HepG2 (cell line): ENCODE data around the gene RPL36AL. TPM values are rescaled to one million over a fixed set of nuclear protein-coding genes. Genes with fewer than 3 reads are reported as not detected.
A peak's percentile ranks its signal among the peaks of the same experiment; 100 is the strongest.

ENCODE experiments used
- ASH2L ChIP-seq: fragments of 300-600, 200-600 bp; sonication (generic); IDR thresholded peaks from 2 replicates; pipeline ENCODE4 v1.7.0; 2017; ENCODE audit warnings: low read depth, mild to moderate bottlenecking, moderate library complexity, mixed read lengths, low read length; ENCODE audit not compliant: insufficient read length
- DMAP1 ChIP-seq: IDR thresholded peaks from 2 replicates; pipeline ENCODE4 v1.6.1; 2016
- FOXC1 ChIP-seq: sonication (generic); formaldehyde crosslinking; IDR thresholded peaks from 2 replicates; pipeline ENCODE4 v1.8.0; 2022; ENCODE audit warnings: mild to moderate bottlenecking, missing genetic modification reagents, borderline replicate concordance
- HMG20B ChIP-seq: conservative IDR thresholded peaks from 2 replicates; pipeline ENCODE4 v1.6.1; 2016; ENCODE audit warnings: missing genetic modification reagents, missing compliant biosample characterization
- HNF1B ChIP-seq: sonication (generic); formaldehyde crosslinking; IDR thresholded peaks from 2 replicates; pipeline ENCODE4 v1.5.1; 2020; ENCODE audit warnings: mild to moderate bottlenecking, moderate library complexity, missing genetic modification reagents
- KLF13 ChIP-seq: sonication (generic); formaldehyde crosslinking; IDR thresholded peaks from 2 replicates; pipeline ENCODE4 v1.4.0; 2020; ENCODE audit warnings: mild to moderate bottlenecking, missing genetic modification reagents
- KLF15 ChIP-seq: sonication (generic); formaldehyde crosslinking; IDR thresholded peaks from 2 replicates; pipeline ENCODE4 v1.8.1; 2023; ENCODE audit warnings: borderline replicate concordance, mild to moderate bottlenecking, inconsistent platforms, missing genetic modification reagents, mixed read lengths
- NR2F1 ChIP-seq, 2 experiments: fragments of 450-650 bp in 1 of 2; formaldehyde crosslinking in 1 of 2; IDR thresholded peaks; 2 replicates each; pipeline versions ENCODE4 v1.5.0 to v1.6.1; 2016 to 2020; ENCODE audit warnings: mild to moderate bottlenecking in 1 of 2, missing compliant biosample characterization in 1 of 2, missing genetic modification reagents in 1 of 2, moderate library complexity in 1 of 2
- PLSCR1 ChIP-seq: sonication (generic); formaldehyde crosslinking; IDR thresholded peaks from 2 replicates; pipeline ENCODE4 v1.5.0; 2020; ENCODE audit warnings: missing genetic modification reagents, mild to moderate bottlenecking, borderline replicate concordance
- RAD51 ChIP-seq: fragments of 450-650 bp; IDR thresholded peaks from 2 replicates; pipeline ENCODE4 v1.6.1; 2016; ENCODE audit warnings: borderline replicate concordance
- RFX3 ChIP-seq: IDR thresholded peaks from 2 replicates; pipeline ENCODE4 v1.6.1; 2016; ENCODE audit warnings: missing biosample characterization, missing genetic modification reagents
- TBX3 ChIP-seq: fragments of 450-650 bp; IDR thresholded peaks from 2 replicates; pipeline ENCODE4 v1.6.1; 2017; ENCODE audit warnings: antibody characterized with exemption, mild to moderate bottlenecking, inconsistent platforms, borderline replicate concordance
- ZNF816 ChIP-seq: sonication (generic); formaldehyde crosslinking; IDR thresholded peaks from 2 replicates; pipeline ENCODE4 v1.8.0; 2022; ENCODE audit warnings: missing genetic modification reagents, mild to moderate bottlenecking, borderline replicate concordance
- polyA plus RNA-seq, 8 experiments: library from polyadenylated mRNA; depleted of rRNA in 3 of 8; stranded (reverse) in 7 of 8; unstranded in 1 of 8; fragments of >200 nt; fragmentation: Illumina TruSeq in 4 of 8; extraction: Trizol in 4 of 8; gene quantifications; 2 replicates each; pipeline versions ENCODE4 v1.2.1 to v1.2.3, GENCODE V29; 2011 to 2016; ENCODE audit warnings: low read depth in 4 of 8, missing spikeins in 1 of 8, mixed read lengths in 1 of 8; ENCODE audit not compliant: insufficient read depth in 1 of 8
- total RNA-seq, 5 experiments: library from RNA; depleted of rRNA; stranded (reverse); fragments of >200 nt; fragmentation: Illumina TruSeq; extraction: Trizol; gene quantifications; 2 replicates each; pipeline ENCODE4 v1.2.3, GENCODE V29; 2016; ENCODE audit warnings: low read depth in 1 of 5
- TF ChIP-seq, protein P1 (sequence below): sonication (generic); formaldehyde crosslinking; IDR thresholded peaks from 2 replicates; pipeline ENCODE4 v1.8.0; 2022; ENCODE audit warnings: missing genetic modification reagents, low read depth, mild to moderate bottlenecking, borderline replicate concordance
- TF ChIP-seq, protein P2 (sequence below): sonication (generic); formaldehyde crosslinking; IDR thresholded peaks from 2 replicates; pipeline ENCODE4 v1.5.0; 2020; ENCODE audit warnings: mild to moderate bottlenecking, missing genetic modification reagents
- TF ChIP-seq, protein P3 (sequence below): IDR thresholded peaks from 2 replicates; pipeline ENCODE4 v1.6.1; 2016; ENCODE audit warnings: low read depth, missing genetic modification reagents, missing compliant biosample characterization
- TF ChIP-seq, protein P4 (sequence below): sonication (generic); formaldehyde crosslinking; IDR thresholded peaks from 2 replicates; pipeline ENCODE4 v1.4.0; 2020; ENCODE audit warnings: mild to moderate bottlenecking, missing genetic modification reagents

RPL36AL gene
- total and polyA plus RNA-seq, 2 of the 13 experiments (the other 11 are each of a cell fraction or from before 2014, with no cell fraction given) = 90.0 to 294 TPM

DNA sequence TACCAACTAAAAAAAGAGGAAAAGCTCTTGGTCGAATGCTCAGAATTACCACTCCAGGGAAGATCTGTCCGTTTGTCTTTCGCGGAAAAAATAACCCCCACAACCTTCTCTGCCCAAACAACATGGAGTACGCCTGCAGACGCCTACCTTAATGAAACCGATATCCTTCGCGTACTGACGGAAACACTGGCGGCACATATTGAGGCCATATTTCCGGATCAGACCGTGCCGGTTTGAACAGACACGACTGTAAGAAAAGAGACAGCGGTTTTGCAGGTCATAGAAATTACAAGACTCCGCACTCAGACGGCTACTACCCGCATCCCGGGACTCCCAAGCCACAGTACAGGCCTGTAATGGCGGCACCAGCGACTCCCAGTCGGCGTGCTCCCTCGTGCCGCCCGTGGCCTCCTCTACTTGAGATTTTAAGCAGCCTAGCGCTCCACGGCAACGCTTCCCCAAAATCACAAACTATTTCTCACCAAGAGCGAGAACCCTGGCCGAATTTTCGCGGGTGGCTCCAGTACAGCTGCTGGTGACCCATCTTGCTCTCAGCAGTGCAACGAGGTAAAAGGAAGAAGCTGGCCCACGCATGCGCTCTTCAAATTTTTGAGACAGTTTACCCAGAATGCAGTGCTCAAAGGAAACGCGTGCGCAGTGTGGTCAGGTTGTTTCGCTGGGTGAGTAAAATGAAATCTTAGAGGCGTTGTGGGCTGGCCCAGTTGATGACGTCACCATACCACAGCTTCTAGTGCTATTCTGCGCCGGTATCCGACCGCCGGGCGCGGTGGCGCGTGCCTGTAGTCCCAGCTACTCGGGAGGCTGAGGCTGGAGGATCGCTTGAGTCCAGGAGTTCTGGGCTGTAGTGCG, 34.4 kb downstream of the RPL36AL start, which contains the start of gene RPS29 (continued):
- TF ChIP-seq HNF1B (peak; percentile 60), KLF13 (CRISPR knock-in tag) (no peak), FOXC1 (CRISPR knock-in tag) (peak; percentile 60; the same call in 1 of the 2 replicates), NR2F1 (CRISPR knock-in tag; IDR thresholded peaks at IDR 0.05) (no peak), PLSCR1 (CRISPR knock-in tag) (no peak), RFX3 (CRISPR knock-in tag) (no peak; the same call in 1 of the 2 replicates), TBX3 (0 out of 2 replicates have a peak, but pooled peaks have one; percentile 47), KLF15 (CRISPR knock-in tag) (no peak), HMG20B (CRISPR knock-in tag) (no peak), DMAP1 (CRISPR knock-in tag) (peak; percentile 98), ASH2L (peak; percentile 74), RAD51 (no peak), ZNF816 (CRISPR knock-in tag) (peak; percentile 82)
- TF ChIP-seq, protein P1, sequence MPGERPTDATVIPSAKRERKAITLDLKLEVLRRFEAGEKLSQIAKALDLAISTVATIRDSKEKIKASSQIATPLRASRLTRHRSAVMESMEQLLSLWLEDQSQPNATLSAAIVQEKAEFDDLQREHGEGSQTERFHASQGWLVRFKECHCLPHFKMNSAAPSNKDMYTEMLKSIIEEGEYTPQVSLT (CRISPR knock-in tag) = no peak
- TF ChIP-seq, protein P2, sequence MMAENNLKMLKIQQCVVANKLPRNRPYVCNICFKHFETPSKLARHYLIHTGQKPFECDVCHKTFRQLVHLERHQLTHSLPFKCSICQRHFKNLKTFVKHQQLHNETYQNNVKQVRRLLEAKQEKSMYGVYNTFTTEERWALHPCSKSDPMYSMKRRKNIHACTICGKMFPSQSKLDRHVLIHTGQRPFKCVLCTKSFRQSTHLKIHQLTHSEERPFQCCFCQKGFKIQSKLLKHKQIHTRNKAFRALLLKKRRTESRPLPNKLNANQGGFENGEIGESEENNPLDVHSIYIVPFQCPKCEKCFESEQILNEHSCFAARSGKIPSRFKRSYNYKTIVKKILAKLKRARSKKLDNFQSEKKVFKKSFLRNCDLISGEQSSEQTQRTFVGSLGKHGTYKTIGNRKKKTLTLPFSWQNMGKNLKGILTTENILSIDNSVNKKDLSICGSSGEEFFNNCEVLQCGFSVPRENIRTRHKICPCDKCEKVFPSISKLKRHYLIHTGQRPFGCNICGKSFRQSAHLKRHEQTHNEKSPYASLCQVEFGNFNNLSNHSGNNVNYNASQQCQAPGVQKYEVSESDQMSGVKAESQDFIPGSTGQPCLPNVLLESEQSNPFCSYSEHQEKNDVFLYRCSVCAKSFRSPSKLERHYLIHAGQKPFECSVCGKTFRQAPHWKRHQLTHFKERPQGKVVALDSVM (CRISPR knock-in tag) = peak; percentile 99
- TF ChIP-seq, protein P3, sequence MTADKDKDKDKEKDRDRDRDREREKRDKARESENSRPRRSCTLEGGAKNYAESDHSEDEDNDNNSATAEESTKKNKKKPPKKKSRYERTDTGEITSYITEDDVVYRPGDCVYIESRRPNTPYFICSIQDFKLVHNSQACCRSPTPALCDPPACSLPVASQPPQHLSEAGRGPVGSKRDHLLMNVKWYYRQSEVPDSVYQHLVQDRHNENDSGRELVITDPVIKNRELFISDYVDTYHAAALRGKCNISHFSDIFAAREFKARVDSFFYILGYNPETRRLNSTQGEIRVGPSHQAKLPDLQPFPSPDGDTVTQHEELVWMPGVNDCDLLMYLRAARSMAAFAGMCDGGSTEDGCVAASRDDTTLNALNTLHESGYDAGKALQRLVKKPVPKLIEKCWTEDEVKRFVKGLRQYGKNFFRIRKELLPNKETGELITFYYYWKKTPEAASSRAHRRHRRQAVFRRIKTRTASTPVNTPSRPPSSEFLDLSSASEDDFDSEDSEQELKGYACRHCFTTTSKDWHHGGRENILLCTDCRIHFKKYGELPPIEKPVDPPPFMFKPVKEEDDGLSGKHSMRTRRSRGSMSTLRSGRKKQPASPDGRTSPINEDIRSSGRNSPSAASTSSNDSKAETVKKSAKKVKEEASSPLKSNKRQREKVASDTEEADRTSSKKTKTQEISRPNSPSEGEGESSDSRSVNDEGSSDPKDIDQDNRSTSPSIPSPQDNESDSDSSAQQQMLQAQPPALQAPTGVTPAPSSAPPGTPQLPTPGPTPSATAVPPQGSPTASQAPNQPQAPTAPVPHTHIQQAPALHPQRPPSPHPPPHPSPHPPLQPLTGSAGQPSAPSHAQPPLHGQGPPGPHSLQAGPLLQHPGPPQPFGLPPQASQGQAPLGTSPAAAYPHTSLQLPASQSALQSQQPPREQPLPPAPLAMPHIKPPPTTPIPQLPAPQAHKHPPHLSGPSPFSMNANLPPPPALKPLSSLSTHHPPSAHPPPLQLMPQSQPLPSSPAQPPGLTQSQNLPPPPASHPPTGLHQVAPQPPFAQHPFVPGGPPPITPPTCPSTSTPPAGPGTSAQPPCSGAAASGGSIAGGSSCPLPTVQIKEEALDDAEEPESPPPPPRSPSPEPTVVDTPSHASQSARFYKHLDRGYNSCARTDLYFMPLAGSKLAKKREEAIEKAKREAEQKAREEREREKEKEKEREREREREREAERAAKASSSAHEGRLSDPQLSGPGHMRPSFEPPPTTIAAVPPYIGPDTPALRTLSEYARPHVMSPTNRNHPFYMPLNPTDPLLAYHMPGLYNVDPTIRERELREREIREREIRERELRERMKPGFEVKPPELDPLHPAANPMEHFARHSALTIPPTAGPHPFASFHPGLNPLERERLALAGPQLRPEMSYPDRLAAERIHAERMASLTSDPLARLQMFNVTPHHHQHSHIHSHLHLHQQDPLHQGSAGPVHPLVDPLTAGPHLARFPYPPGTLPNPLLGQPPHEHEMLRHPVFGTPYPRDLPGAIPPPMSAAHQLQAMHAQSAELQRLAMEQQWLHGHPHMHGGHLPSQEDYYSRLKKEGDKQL (CRISPR knock-in tag) = no peak
- TF ChIP-seq, protein P4, sequence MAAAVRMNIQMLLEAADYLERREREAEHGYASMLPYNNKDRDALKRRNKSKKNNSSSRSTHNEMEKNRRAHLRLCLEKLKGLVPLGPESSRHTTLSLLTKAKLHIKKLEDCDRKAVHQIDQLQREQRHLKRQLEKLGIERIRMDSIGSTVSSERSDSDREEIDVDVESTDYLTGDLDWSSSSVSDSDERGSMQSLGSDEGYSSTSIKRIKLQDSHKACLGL = no peak
